GM12878 (cell line): Measurements from ENCODE around the gene ENDOU. TPM values are rescaled to one million over a fixed set of nuclear protein-coding genes. Genes with fewer than 3 reads are reported as not detected.

Experiments used
- ATAC-seq: fragments of 200-7000 bp; cut with Tn5 transposase; 3 replicates; pipeline ENCODE4 v1.9.1; 2020; ENCODE audit warnings: mild to moderate bottlenecking, moderate library complexity
- BruUV-seq: library from RNA; stranded (reverse); fragments of 400-500 nt; replicated peaks from 2 replicates; lab custom pipeline; 2021; lab: Mats Ljungman, UMichigan
- CTCF ChIA-PET: fragments of 300-600 bp; sonication (Branson Sonifier 250); formaldehyde crosslinking; extraction: SDS; loops from one replicate; lab custom pipeline; 2021; ENCODE audit warnings: inconsistent platforms; lab: Yijun Ruan, JAX
- POLR2A ChIA-PET: fragments of 350-600 bp; formaldehyde crosslinking; extraction: SDS; loops from one replicate; lab custom pipeline; 2021; ENCODE audit warnings: inconsistent platforms; lab: Charles Lee
- RAD21 ChIA-PET: fragments of 300-600 bp; sonication (Branson Sonifier 250); formaldehyde crosslinking; loops from one replicate; lab custom pipeline; 2023; ENCODE audit warnings: antibody characterized with exemption; ENCODE audit not compliant: unreplicated experiment; lab: Charles Lee
- SMC1A ChIA-PET: fragments of 300-600 bp; sonication (Branson Sonifier 250); formaldehyde crosslinking; loops from one replicate; lab custom pipeline; 2023; ENCODE audit not compliant: unreplicated experiment, uncharacterized antibody; lab: Charles Lee
- DNase-seq: peaks from one replicate; pipeline ENCODE4 v3.0.0-alpha.2; 2011; ENCODE audit warnings: low read depth, low spot score
- FAIRE-seq: peaks from 3 replicates; lab custom pipeline; 2011; peaks lifted over from hg19 to GRCh38; lab: Jason Lieb, UNC
- H2AFZ ChIP-seq: 2 replicates; pipeline ENCODE4 v1.6.0; 2011; ENCODE audit warnings: low read depth, low read length, control low read depth; ENCODE audit not compliant: control insufficient read depth
- H3K27ac ChIP-seq: 2 replicates; pipeline ENCODE4 v1.5.1; 2011; ENCODE audit warnings: control low read depth; ENCODE audit not compliant: control insufficient read depth, insufficient read depth
- H3K27me3 ChIP-seq, 2 experiments: replicated peaks in 1 of 2; 2 replicates each; pipeline versions ENCODE4 v1.6.0 to v1.6.1; 2011; ENCODE audit warnings: low read length in 1 of 2; ENCODE audit not compliant: control insufficient read depth in 2 of 2, insufficient read depth in 2 of 2
- H3K36me3 ChIP-seq, 2 experiments: 2 replicates each; pipeline ENCODE4 v1.5.1; 2011; ENCODE audit warnings: low read length in 1 of 2; ENCODE audit not compliant: control insufficient read depth in 2 of 2, insufficient read depth in 2 of 2
- H3K4me1 ChIP-seq: 2 replicates; pipeline ENCODE4 v1.6.1; 2011; ENCODE audit warnings: mild to moderate bottlenecking, low read length, moderate library complexity, mixed read lengths; ENCODE audit not compliant: control insufficient read depth, insufficient read depth
- H3K4me2 ChIP-seq: 2 replicates; pipeline ENCODE4 v1.6.0; 2011; ENCODE audit warnings: control low read depth; ENCODE audit not compliant: control insufficient read depth, insufficient read depth
- H3K4me3 ChIP-seq: fragments of 200-600 bp; sonication (generic); 2 replicates; pipeline ENCODE4 v1.5.1; 2016
- H3K79me2 ChIP-seq: 2 replicates; pipeline ENCODE4 v1.6.0; 2011; ENCODE audit warnings: low read length; ENCODE audit not compliant: control insufficient read depth, insufficient read depth
- H3K9ac ChIP-seq: 2 replicates; pipeline ENCODE4 v1.8.0; 2011; ENCODE audit warnings: low read length, control low read depth, mixed read lengths; ENCODE audit not compliant: control insufficient read depth, insufficient read depth
- H3K9me3 ChIP-seq: replicated peaks from 3 replicates; pipeline ENCODE4 v1.5.1; 2011; ENCODE audit warnings: mild to moderate bottlenecking, low read length; ENCODE audit not compliant: control insufficient read depth, insufficient read depth
- H4K20me1 ChIP-seq: 2 replicates; pipeline ENCODE4 v1.6.0; 2011; ENCODE audit not compliant: control insufficient read depth, insufficient read depth
- BHLHE40 ChIP-seq, 2 experiments: fragments of 450-650 bp in 1 of 2; IDR thresholded peaks; 2 replicates each; pipeline ENCODE4 v1.6.1; 2011 to 2017; ENCODE audit warnings: low read depth in 2 of 2, borderline replicate concordance in 1 of 2, improper control_type of control experiment in 1 of 2, low read length in 1 of 2, mild to moderate bottlenecking in 1 of 2
- IKZF1 ChIP-seq: fragments of 450-650 bp; conservative IDR thresholded peaks from 2 replicates; pipeline ENCODE4 v1.6.1; 2017; ENCODE audit warnings: antibody characterized with exemption, mild to moderate bottlenecking
- NFYB ChIP-seq: IDR thresholded peaks from 2 replicates; pipeline ENCODE4 v1.6.1; 2011; ENCODE audit warnings: low read depth, mild to moderate bottlenecking, low read length, improper control_type of control experiment, moderate library complexity; ENCODE audit not compliant: insufficient read depth
- in situ Hi-C: fragments of 300-500 bp; cut with MboI; formaldehyde crosslinking; loops from 9 replicates; pipeline ENCODE4 v1.14.3; 2018; ENCODE audit warnings: mixed read lengths
- intact Hi-C: fragments of 100-400 bp; cut with micrococcal nuclease; formaldehyde crosslinking; loops from one replicate; pipeline ENCODE4 v1.14.2; 2022; ENCODE audit not compliant: unreplicated experiment
- polyA plus RNA-seq, 11 experiments: library from polyadenylated mRNA; depleted of rRNA in 4 of 11; unstranded in 6 of 11; stranded (reverse) in 5 of 11; fragments of >200 nt; fragmentation: Nextera tagmentation in 4 of 11; fragmentation: Illumina TruSeq in 1 of 11; extraction: Ambion mirVana in 4 of 11; extraction: Trizol in 1 of 11; gene quantifications; 1 replicate in 1 of 11; 2 replicates in 10 of 11; pipeline versions ENCODE4 v1.2.1 to v1.2.3, GENCODE V29; 2011 to 2016; ENCODE audit warnings: inconsistent platforms in 2 of 11, missing spikeins in 2 of 11, low read depth in 1 of 11
- total RNA-seq, 4 experiments: library from RNA; depleted of rRNA in 3 of 4; stranded (reverse); fragments of >200 nt in 3 of 4; fragmentation: Illumina TruSeq in 1 of 4; extraction: Trizol in 1 of 4; gene quantifications; 2 replicates each; pipeline versions ENCODE4 v1.2.1 to v1.2.3, GENCODE V29; 2013 to 2021
- TF ChIP-seq, protein P1 (sequence below): fragments of 450-650 bp; formaldehyde crosslinking; IDR thresholded peaks from 2 replicates; pipeline ENCODE4 v1.4.0; 2022; ENCODE audit warnings: mild to moderate bottlenecking, moderate library complexity
- TF ChIP-seq, protein P2 (sequence below): fragments of 450-650 bp; IDR thresholded peaks from 2 replicates; pipeline ENCODE4 v1.6.1; 2017; ENCODE audit warnings: borderline replicate concordance

The ENDOU gene
- total and polyA plus RNA-seq, 10 of the 15 experiments (the other 5 are each of a cell fraction or from before 2014, with no cell fraction given), result 0.03 to 0.17 (median 0.10) TPM; not detected in 4

DNA sequence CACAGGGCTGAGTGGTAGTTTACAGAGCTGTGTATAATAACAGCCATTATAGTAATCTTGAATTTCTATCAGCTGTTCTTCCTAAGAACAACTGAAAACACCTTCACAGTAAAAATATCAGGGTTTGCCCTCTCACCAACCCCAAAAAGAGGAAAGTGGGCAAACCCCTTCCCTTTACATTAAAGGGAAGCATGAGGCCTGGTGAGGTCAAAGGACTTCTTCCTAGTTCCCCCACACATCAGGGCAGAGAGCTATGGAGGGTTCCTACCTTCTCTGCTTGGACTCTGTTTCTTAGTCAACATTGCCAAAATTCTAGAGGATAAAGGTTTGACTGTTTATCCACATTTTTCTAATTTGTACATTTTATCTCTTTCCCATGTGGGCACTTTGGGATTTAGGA lies 15.0 kb downstream of the ENDOU start:
- in situ Hi-C loops (loop anchor here (5.0 kb wide), 3 partner anchors 67 to 457 kb away; no protein-coding TSS in a partner anchor), intact Hi-C loops (no loop called here)
- RAD21 ChIA-PET, result interaction anchor here (0.9 to 9.0 kb wide), 5 partner anchors 31 to 129 kb away, joined by 3 to 61 read pairs (median 4); no protein-coding TSS in a partner anchor
- Histone ChIP-seq H3K9me3 (no peaks in the 10 kb centered on the region), H3K79me2 (peaks cover 14% of the 10 kb centered on the region), H3K4me2 (no peak overlapping the region; the same call in 1 of the 2 replicates), H3K36me3 (no peaks in the 10 kb centered on the region)
- POLR2A ChIA-PET, result interaction anchor here (0.8 to 1.1 kb wide), 2 partner anchors 9 to 26 kb away, joined by 3 to 4 read pairs; no protein-coding TSS in a partner anchor
- TF ChIP-seq IKZF1 (no peak), BHLHE40 (IDR thresholded peaks at IDR 0.05; ENCODE audit: borderline replicate concordance in 1 of 2, low read depth in 2 of 2, low read length in 1 of 2) (no peak), NFYB (no peak)
- TF ChIP-seq, protein P1, sequence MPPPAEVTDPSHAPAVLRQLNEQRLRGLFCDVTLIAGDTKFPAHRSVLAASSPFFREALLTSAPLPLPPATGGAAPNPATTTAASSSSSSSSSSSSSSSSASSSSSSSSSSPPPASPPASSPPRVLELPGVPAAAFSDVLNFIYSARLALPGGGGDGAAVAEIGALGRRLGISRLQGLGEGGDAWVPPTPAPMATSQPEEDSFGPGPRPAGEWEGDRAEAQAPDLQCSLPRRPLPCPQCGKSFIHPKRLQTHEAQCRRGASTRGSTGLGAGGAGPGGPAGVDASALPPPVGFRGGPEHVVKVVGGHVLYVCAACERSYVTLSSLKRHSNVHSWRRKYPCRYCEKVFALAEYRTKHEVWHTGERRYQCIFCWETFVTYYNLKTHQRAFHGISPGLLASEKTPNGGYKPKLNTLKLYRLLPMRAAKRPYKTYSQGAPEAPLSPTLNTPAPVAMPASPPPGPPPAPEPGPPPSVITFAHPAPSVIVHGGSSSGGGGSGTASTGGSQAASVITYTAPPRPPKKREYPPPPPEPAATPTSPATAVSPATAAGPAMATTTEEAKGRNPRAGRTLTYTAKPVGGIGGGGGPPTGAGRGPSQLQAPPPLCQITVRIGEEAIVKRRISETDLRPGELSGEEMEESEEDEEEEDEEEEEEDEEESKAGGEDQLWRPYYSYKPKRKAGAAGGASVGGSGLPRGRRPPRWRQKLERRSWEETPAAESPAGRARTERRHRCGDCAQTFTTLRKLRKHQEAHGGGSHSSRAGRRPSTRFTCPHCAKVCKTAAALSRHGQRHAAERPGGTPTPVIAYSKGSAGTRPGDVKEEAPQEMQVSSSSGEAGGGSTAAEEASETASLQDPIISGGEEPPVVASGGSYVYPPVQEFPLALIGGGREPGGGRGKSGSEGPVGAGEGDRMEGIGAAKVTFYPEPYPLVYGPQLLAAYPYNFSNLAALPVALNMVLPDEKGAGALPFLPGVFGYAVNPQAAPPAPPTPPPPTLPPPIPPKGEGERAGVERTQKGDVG (CRISPR knock-in tag), result no peak
- TF ChIP-seq, protein P2, sequence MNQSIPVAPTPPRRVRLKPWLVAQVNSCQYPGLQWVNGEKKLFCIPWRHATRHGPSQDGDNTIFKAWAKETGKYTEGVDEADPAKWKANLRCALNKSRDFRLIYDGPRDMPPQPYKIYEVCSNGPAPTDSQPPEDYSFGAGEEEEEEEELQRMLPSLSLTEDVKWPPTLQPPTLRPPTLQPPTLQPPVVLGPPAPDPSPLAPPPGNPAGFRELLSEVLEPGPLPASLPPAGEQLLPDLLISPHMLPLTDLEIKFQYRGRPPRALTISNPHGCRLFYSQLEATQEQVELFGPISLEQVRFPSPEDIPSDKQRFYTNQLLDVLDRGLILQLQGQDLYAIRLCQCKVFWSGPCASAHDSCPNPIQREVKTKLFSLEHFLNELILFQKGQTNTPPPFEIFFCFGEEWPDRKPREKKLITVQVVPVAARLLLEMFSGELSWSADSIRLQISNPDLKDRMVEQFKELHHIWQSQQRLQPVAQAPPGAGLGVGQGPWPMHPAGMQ, result no peak
- TF ChIP-seq, all 136 proteins: peak for 0
- no TSS peak for BruUV-seq
- Histone ChIP-seq H3K9ac (no peak overlapping the region), H3K4me1 (peaks cover 32% of the 10 kb centered on the region), H2AFZ (no peak overlapping the region), H3K27me3 (no peaks in the 10 kb centered on the region), H4K20me1 (no peaks in the 10 kb centered on the region), H3K27ac (no peak overlapping the region), H3K4me3 (no peak overlapping the region)
- no peak for ATAC-seq
- FAIRE-seq, result no peak
- no peak for DNase-seq
- ChIA-PET CTCF (interaction anchor here (0.8 to 9.7 kb wide), 9 partner anchors 13 to 130 kb away, joined by 3 to 102 read pairs (median 7); no protein-coding TSS in a partner anchor), SMC1A (interaction anchor here (0.9 to 10.8 kb wide), 7 partner anchors 16 to 502 kb away, joined by 3 to 129 read pairs (median 3); no protein-coding TSS in a partner anchor)
